IMR-90 (cell line): ENCODE measurements around the gene POFUT1. TPM values are rescaled to one million over a fixed set of nuclear protein-coding genes. Genes with fewer than 3 reads are reported as not detected.

Experiments used
- ATAC-seq: fragments of 200-7000 bp; cut with Tn5 transposase; 2 replicates; pipeline ENCODE4 v1.9.1; 2020; ENCODE audit warnings: low read depth, mild to moderate bottlenecking, moderate library complexity
- BruUV-seq: library from RNA; stranded (reverse); fragments of 400-500 nt; replicated peaks from 2 replicates; lab custom pipeline; 2021; lab: Mats Ljungman, UMichigan
- CTCF ChIA-PET: fragments of 300-600 bp; formaldehyde crosslinking; extraction: SDS; loops from one replicate; lab custom pipeline; 2021; ENCODE audit warnings: antibody characterized with exemption; lab: Yijun Ruan, JAX
- POLR2A ChIA-PET: fragments of 300-600 bp; sonication (Branson Sonifier 250); formaldehyde crosslinking; loops from one replicate; lab custom pipeline; 2022; ENCODE audit warnings: antibody characterized with exemption; ENCODE audit not compliant: unreplicated experiment; lab: Charles Lee
- DNase-seq: peaks from one replicate; pipeline ENCODE4 v3.0.0; 2013
- H2AFZ ChIP-seq: replicated peaks from 2 replicates; pipeline ENCODE3; 2013; ENCODE audit warnings: low read length, mild to moderate bottlenecking; ENCODE audit not compliant: poor library complexity
- H2AK5ac ChIP-seq: 2 replicates; pipeline ENCODE4 v1.6.1; 2013; ENCODE audit warnings: low read depth, low read length, inconsistent platforms
- H2AK9ac ChIP-seq: replicated peaks from 2 replicates; pipeline ENCODE3; 2013; ENCODE audit warnings: mild to moderate bottlenecking, low read depth, low read length, moderate library complexity; ENCODE audit not compliant: poor library complexity
- H2BK120ac ChIP-seq: 2 replicates; pipeline ENCODE4 v1.6.1; 2013; ENCODE audit warnings: low read depth, low read length, inconsistent platforms
- H2BK15ac ChIP-seq: 3 replicates; pipeline ENCODE4 v1.6.1; 2013; ENCODE audit warnings: low read depth, low read length, inconsistent platforms
- H2BK20ac ChIP-seq: 2 replicates; pipeline ENCODE4 v1.6.1; 2013; ENCODE audit warnings: low read depth, mild to moderate bottlenecking, inconsistent platforms, low read length, moderate library complexity
- H2BK5ac ChIP-seq: 2 replicates; pipeline ENCODE4 v1.6.1; 2013; ENCODE audit warnings: mild to moderate bottlenecking, low read depth, low read length, inconsistent platforms; ENCODE audit not compliant: poor library complexity, severe bottlenecking
- H3K14ac ChIP-seq: replicated peaks from 2 replicates; pipeline ENCODE4 v1.6.1; 2013; ENCODE audit warnings: low read depth, low read length, inconsistent platforms
- H3K18ac ChIP-seq: 2 replicates; pipeline ENCODE4 v1.6.1; 2013; ENCODE audit warnings: low read depth, low read length, control low read depth
- H3K23ac ChIP-seq: 2 replicates; pipeline ENCODE4 v1.6.1; 2013; ENCODE audit warnings: low read depth, low read length, inconsistent platforms
- H3K27ac ChIP-seq: 2 replicates; pipeline ENCODE4 v1.5.1; 2013; ENCODE audit warnings: mild to moderate bottlenecking, control low read depth, low read length; ENCODE audit not compliant: insufficient read depth
- H3K27me3 ChIP-seq: 2 replicates; pipeline ENCODE4 v1.6.1; 2013; ENCODE audit warnings: low read length; ENCODE audit not compliant: control insufficient read depth, insufficient read depth
- H3K36me3 ChIP-seq: 2 replicates; pipeline ENCODE4 v1.6.1; 2013; ENCODE audit warnings: low read length, mixed read lengths; ENCODE audit not compliant: control insufficient read depth, insufficient read depth
- H3K4ac ChIP-seq: 2 replicates; pipeline ENCODE4 v1.6.1; 2013; ENCODE audit warnings: low read depth, low read length, inconsistent platforms
- H3K4me1 ChIP-seq: 2 replicates; pipeline ENCODE4 v1.6.1; 2013; ENCODE audit warnings: low read length, mixed read lengths; ENCODE audit not compliant: control insufficient read depth, insufficient read depth
- H3K4me2 ChIP-seq: 2 replicates; pipeline ENCODE4 v1.6.1; 2013; ENCODE audit warnings: low read depth, mild to moderate bottlenecking, control low read depth, low read length, moderate library complexity
- H3K4me3 ChIP-seq: 2 replicates; pipeline ENCODE4 v1.5.1; 2013; ENCODE audit warnings: low read depth, mild to moderate bottlenecking, control low read depth, low read length, moderate library complexity; ENCODE audit not compliant: insufficient read depth
- H3K56ac ChIP-seq: 2 replicates; pipeline ENCODE4 v1.6.1; 2013; ENCODE audit warnings: low read length, inconsistent platforms; ENCODE audit not compliant: insufficient read depth; ENCODE audit errors: extremely low read depth
- H3K79me1 ChIP-seq, 2 experiments: 2 replicates each; pipeline ENCODE4 v1.6.1; 2013; ENCODE audit warnings: low read length in 2 of 2, inconsistent platforms in 1 of 2, low read depth in 1 of 2
- H3K9ac ChIP-seq: 2 replicates; pipeline ENCODE4 v1.6.1; 2013; ENCODE audit warnings: low read depth, low read length, control low read depth
- H3K9me1 ChIP-seq: 2 replicates; pipeline ENCODE4 v1.6.1; 2013; ENCODE audit warnings: low read length, inconsistent platforms; ENCODE audit not compliant: insufficient read depth
- H3K9me3 ChIP-seq: 2 replicates; pipeline ENCODE4 v1.6.1; 2013; ENCODE audit warnings: low read length; ENCODE audit not compliant: control insufficient read depth, insufficient read depth
- H4K20me1 ChIP-seq: 2 replicates; pipeline ENCODE4 v1.6.1; 2013; ENCODE audit warnings: low read length, inconsistent platforms; ENCODE audit not compliant: insufficient read depth
- H4K5ac ChIP-seq: 2 replicates; pipeline ENCODE4 v1.6.1; 2013; ENCODE audit warnings: mild to moderate bottlenecking, low read depth, low read length, control low read depth
- H4K8ac ChIP-seq, 2 experiments: 2 replicates each; pipeline ENCODE4 v1.6.1; 2013; ENCODE audit warnings: low read depth in 2 of 2, low read length in 2 of 2, control low read depth in 1 of 2, inconsistent platforms in 1 of 2
- H4K91ac ChIP-seq: 2 replicates; pipeline ENCODE4 v1.6.1; 2013; ENCODE audit warnings: low read depth, low read length, inconsistent platforms; ENCODE audit not compliant: insufficient read depth
- BHLHE40 ChIP-seq: fragments of 150-350 bp; IDR thresholded peaks from 2 replicates; pipeline ENCODE4 v1.6.1; 2016; ENCODE audit warnings: mild to moderate bottlenecking, low read depth, low read length
- CEBPB ChIP-seq: IDR thresholded peaks from 2 replicates; pipeline ENCODE4 v1.6.1; 2012; ENCODE audit warnings: low read depth, low read length, improper control_type of control experiment
- CHD1 ChIP-seq: IDR thresholded peaks from 2 replicates; pipeline ENCODE4 v1.6.1; 2012; ENCODE audit warnings: low read depth, low read length, improper control_type of control experiment
- CTCF ChIP-seq: conservative IDR thresholded peaks from 2 replicates; pipeline ENCODE4 v1.5.1; 2012; ENCODE audit warnings: mild to moderate bottlenecking, low read depth, low read length, improper control_type of control experiment
- FOS ChIP-seq: fragments of 150-350 bp; IDR thresholded peaks from 2 replicates; pipeline ENCODE4 v1.6.1; 2016; ENCODE audit warnings: low read depth, low read length
- MAFK ChIP-seq: IDR thresholded peaks from 2 replicates; pipeline ENCODE4 v1.6.1; 2012; ENCODE audit warnings: low read depth, low read length, improper control_type of control experiment
- MAZ ChIP-seq: IDR thresholded peaks from 2 replicates; pipeline ENCODE4 v1.6.1; 2012; ENCODE audit warnings: low read depth, mild to moderate bottlenecking, low read length, improper control_type of control experiment, moderate library complexity, borderline replicate concordance
- MXI1 ChIP-seq: IDR thresholded peaks from 2 replicates; pipeline ENCODE4 v1.6.1; 2012; ENCODE audit warnings: low read depth, mild to moderate bottlenecking, low read length, moderate library complexity, borderline replicate concordance
- NFE2L2 ChIP-seq: fragments of 150-350 bp; IDR thresholded peaks from 2 replicates; pipeline ENCODE4 v1.6.1; 2016; ENCODE audit warnings: low read depth, mild to moderate bottlenecking, low read length
- POLR2A ChIP-seq: IDR thresholded peaks from 2 replicates; pipeline ENCODE4 v1.6.1; 2012; ENCODE audit warnings: mild to moderate bottlenecking, low read depth, low read length
- RAD21 ChIP-seq: IDR thresholded peaks from 2 replicates; pipeline ENCODE4 v1.6.1; 2012; ENCODE audit warnings: low read length, improper control_type of control experiment
- RCOR1 ChIP-seq: IDR thresholded peaks from 2 replicates; pipeline ENCODE4 v1.6.1; 2012; ENCODE audit warnings: mild to moderate bottlenecking, low read length, improper control_type of control experiment; ENCODE audit not compliant: insufficient replicate concordance
- RFX5 ChIP-seq: IDR thresholded peaks from 2 replicates; pipeline ENCODE4 v1.8.0; 2012; ENCODE audit warnings: low read depth, mild to moderate bottlenecking, low read length, moderate library complexity
- SMC3 ChIP-seq: fragments of 150-350 bp; IDR thresholded peaks from 2 replicates; pipeline ENCODE4 v1.6.1; 2016; ENCODE audit warnings: low read depth, mild to moderate bottlenecking, antibody characterized with exemption, low read length, moderate library complexity
- USF2 ChIP-seq: fragments of 150-350 bp; IDR thresholded peaks from 2 replicates; pipeline ENCODE4 v1.6.1; 2017; ENCODE audit warnings: mild to moderate bottlenecking, antibody characterized with exemption, low read length, low read depth
- WGBS, 2 experiments: methylation state at CpG; one replicate each; pipeline versions ENCODE4 v1.1.5 to v1.1.7; 2013; ENCODE audit warnings: missing lambda C conversion rate in 2 of 2; ENCODE audit not compliant: insufficient read length in 1 of 2; ENCODE audit errors: extremely low coverage in 2 of 2; 5-methylcytosine and 5-hydroxymethylcytosine counted together
- dilution Hi-C: fragments of 300-500 bp; cut with HindIII; formaldehyde crosslinking; loops from one replicate; pipeline ENCODE4 v1.14.3; 2018; ENCODE audit warnings: low sequenced_read_pairs; ENCODE audit not compliant: unreplicated experiment
- in situ Hi-C: fragments of 300-500 bp; cut with MboI; formaldehyde crosslinking; loops from 3 replicates; pipeline ENCODE4 v1.14.3; 2019; ENCODE audit warnings: low sequenced_read_pairs, inconsistent platforms, mixed read lengths
- intact Hi-C: fragments of 100-400 bp; cut with micrococcal nuclease; formaldehyde crosslinking; loops from 2 replicates; pipeline ENCODE4 v1.10.0; 2022
- polyA plus RNA-seq, 3 experiments: library from polyadenylated mRNA; depleted of rRNA; stranded (reverse); fragments of >200 nt; gene quantifications; 2 replicates each; pipeline ENCODE4 v1.2.3, GENCODE V29; 2012; ENCODE audit warnings: low replicate concordance in 1 of 3
- total RNA-seq: library from RNA; depleted of rRNA; stranded (reverse); fragments of >200 nt; gene quantifications from 2 replicates; pipeline ENCODE4 v1.2.3, GENCODE V29; 2012

Gene POFUT1
- total and polyA plus RNA-seq, 2 of the 4 experiments (the other 2 are of a cell fraction): 25.5 to 41.1 TPM

- H4K91ac ChIP-seq: no peak overlapping the region
- H2BK20ac ChIP-seq: no peak overlapping the region
- peaks cover 12% of the 10 kb centered on the region for H3K27me3 ChIP-seq
- H3K27ac ChIP-seq: no peak overlapping the region
- no TSS peak for BruUV-seq
- CTCF ChIA-PET: no interaction called here
- no peak overlapping the region for H3K4ac ChIP-seq
- no peak overlapping the region for H2BK15ac ChIP-seq
- no peak overlapping the region for H3K14ac ChIP-seq
- H3K23ac ChIP-seq: no peak overlapping the region
- POLR2A ChIA-PET: no interaction called here
- ATAC-seq: no peak
- H2AK5ac ChIP-seq: no peak overlapping the region
- H4K5ac ChIP-seq: no peak overlapping the region
- intact Hi-C loops (no loop called here), in situ Hi-C loops (no loop called here), dilution Hi-C loops (no loop called here)
- no peak overlapping the region for H2AK9ac ChIP-seq
- H4K8ac ChIP-seq: no peak overlapping the region
- H3K9ac ChIP-seq: no peak overlapping the region
- no peak overlapping the region for H3K4me2 ChIP-seq
- H3K56ac ChIP-seq: no peak overlapping the region
- H2BK120ac ChIP-seq: no peak overlapping the region
- TF ChIP-seq USF2 (no peak), RAD21 (no peak), RCOR1 (no peak), POLR2A (no peak), MXI1 (no peak), SMC3 (no peak), FOS (no peak), BHLHE40 (no peak), MAFK (no peak), CTCF (no peak), CEBPB (no peak), NFE2L2 (no peak), RFX5 (no peak), MAZ (no peak), CHD1 (no peak)
- no peaks in the 10 kb centered on the region for H4K20me1 ChIP-seq
- no peaks in the 10 kb centered on the region for H3K9me3 ChIP-seq
- no peak for DNase-seq
- H3K79me1 ChIP-seq: peaks cover 8 to 21% of the 10 kb centered on the region in 2 experiments
- no CpG with 5 or more reads among the region's 3 CpGs for WGBS, 2 experiments
- no peak overlapping the region for H3K18ac ChIP-seq
- H3K4me3 ChIP-seq: no peak overlapping the region
- no peak overlapping the region for H2BK5ac ChIP-seq
- peaks cover 3% of the 10 kb centered on the region; the same call in 1 of the 2 replicates for H3K4me1 ChIP-seq
- peaks cover 10% of the 10 kb centered on the region for H3K9me1 ChIP-seq
- H2AFZ ChIP-seq: no peak overlapping the region
- H3K36me3 ChIP-seq: no peaks in the 10 kb centered on the region
Observed at GRCh38 chr20:32274359-32274758, 66.7 kb downstream of the POFUT1 start.
